B cell (primary cell): ENCODE data around the gene EXD3. TPM values are rescaled to one million over a fixed set of nuclear protein-coding genes. Genes with fewer than 3 reads are reported as not detected.
A peak's percentile ranks its signal among the peaks of the same experiment; 100 is the strongest.

Experiments
- ATAC-seq: fragments of 200-7000 bp; cut with Tn5 transposase; one replicate; pipeline ENCODE4 v1.10.0; 2021; ENCODE audit warnings: low read depth, mild to moderate bottlenecking, moderate number of reproducible peaks, moderate library complexity
- CTCF ChIA-PET: fragments of 350-600 bp; sonication (Branson Sonifier 250); formaldehyde crosslinking; loops from one replicate; lab custom pipeline; 2021; ENCODE audit warnings: antibody characterized with exemption, inconsistent platforms; lab: Charles Lee
- POLR2A ChIA-PET: fragments of 350-600 bp; sonication (Branson Sonifier 250); formaldehyde crosslinking; loops from one replicate; lab custom pipeline; 2021; ENCODE audit warnings: antibody characterized with exemption; lab: Charles Lee
- DNase-seq: peaks from one replicate; pipeline ENCODE4 v3.0.0; 2013
- H2AFZ ChIP-seq: 2 replicates; pipeline ENCODE4 v1.6.1; 2012; ENCODE audit warnings: mild to moderate bottlenecking, low read depth, low read length; ENCODE audit not compliant: insufficient read depth, poor library complexity, severe bottlenecking
- H3K27ac ChIP-seq, 2 donors: 1 replicate in 1 of 2; 2 replicates in 1 of 2; pipeline ENCODE4 v1.5.1; 2012 to 2013; ENCODE audit warnings: low read length in 2 of 2, mild to moderate bottlenecking in 2 of 2, moderate library complexity in 1 of 2
- H3K27me3 ChIP-seq, 4 experiments: fragments of 200-600 bp in 1 of 4; sonication (generic) in 1 of 4; replicated peaks in 1 of 4; 1 replicate in 2 of 4; 2 replicates in 2 of 4; pipeline versions ENCODE4 v1.6.1 to v1.7.0; 2013 to 2016; ENCODE audit warnings: low read length in 3 of 4, mild to moderate bottlenecking in 2 of 4, mixed read lengths in 1 of 4, moderate library complexity in 1 of 4; ENCODE audit not compliant: insufficient read depth in 4 of 4, control insufficient read depth in 3 of 4; ENCODE audit errors: control extremely low read depth in 1 of 4
- H3K36me3 ChIP-seq, 2 experiments: replicated peaks in 1 of 2; 1 replicate in 1 of 2; 2 replicates in 1 of 2; pipeline versions ENCODE4 v1.6.1 to v1.7.1; 2013; ENCODE audit warnings: low read length in 1 of 2; ENCODE audit not compliant: insufficient read depth in 2 of 2, control insufficient read depth in 1 of 2; ENCODE audit errors: control extremely low read depth in 1 of 2, extremely low read depth in 1 of 2
- H3K4me1 ChIP-seq, 2 donors: fragments of 200-600 bp in 1 of 2; sonication (generic) in 1 of 2; 1 replicate in 1 of 2; 2 replicates in 1 of 2; pipeline versions ENCODE4 v1.5.1 to v1.6.1; 2013 to 2017; ENCODE audit warnings: low read length in 2 of 2; ENCODE audit not compliant: control insufficient read depth in 2 of 2, insufficient read depth in 2 of 2
- H3K4me2 ChIP-seq: replicated peaks from 2 replicates; pipeline ENCODE3; 2012; ENCODE audit warnings: mild to moderate bottlenecking, low read depth, low read length; ENCODE audit not compliant: poor library complexity, severe bottlenecking
- H3K4me3 ChIP-seq, 5 experiments: fragments of 200-600 bp in 1 of 5; sonication (generic) in 1 of 5; 1 replicate in 3 of 5; 2 replicates in 2 of 5; pipeline versions ENCODE4 v1.5.1 to v1.7.0; 2011 to 2016; ENCODE audit warnings: low read length in 4 of 5, mild to moderate bottlenecking in 4 of 5, low read depth in 2 of 5, control low read depth in 1 of 5, moderate library complexity in 1 of 5; ENCODE audit not compliant: insufficient read depth in 1 of 5; ENCODE audit errors: control extremely low read depth in 1 of 5, extremely low read depth in 1 of 5
- H3K79me2 ChIP-seq: fragments of 200-600 bp; sonication (generic); one replicate; pipeline ENCODE4 v1.6.0; 2016; ENCODE audit warnings: low read length; ENCODE audit not compliant: control insufficient read depth, insufficient read depth
- H3K9ac ChIP-seq: fragments of 200-600 bp; sonication (generic); 2 replicates; pipeline ENCODE4 v1.6.1; 2017; ENCODE audit warnings: mild to moderate bottlenecking, low read length, moderate library complexity
- H3K9me3 ChIP-seq, 3 donors: one replicate each; pipeline versions ENCODE4 v1.6.1 to v1.7.1; 2013; ENCODE audit warnings: low read length in 2 of 3; ENCODE audit not compliant: control insufficient read depth in 2 of 3, insufficient read depth in 1 of 3; ENCODE audit errors: control extremely low read depth in 1 of 3
- H4K20me1 ChIP-seq: 2 replicates; pipeline ENCODE4 v1.6.0; 2012; ENCODE audit warnings: mild to moderate bottlenecking, low read length; ENCODE audit not compliant: insufficient read depth, control insufficient read depth, poor library complexity, severe bottlenecking
- H3K27ac Mint-ChIP-seq: one replicate; pipeline ENCODE4 v1.8.0; 2021; ENCODE audit warnings: mixed read lengths
- H3K27me3 Mint-ChIP-seq: one replicate; pipeline ENCODE4 v1.8.0; 2021; ENCODE audit warnings: mixed read lengths
- H3K4me1 Mint-ChIP-seq: one replicate; pipeline ENCODE4 v1.8.0; 2021; ENCODE audit warnings: mixed read lengths
- H3K4me3 Mint-ChIP-seq: one replicate; pipeline ENCODE4 v1.8.0; 2021; ENCODE audit warnings: mixed read lengths
- H3K9me3 Mint-ChIP-seq: one replicate; pipeline ENCODE4 v1.8.0; 2022; ENCODE audit warnings: mixed read lengths; ENCODE audit not compliant: insufficient read depth
- EZH2 ChIP-seq: IDR thresholded peaks from 2 replicates; pipeline ENCODE4 v1.6.1; 2012; ENCODE audit warnings: borderline replicate concordance, low read depth, mild to moderate bottlenecking, moderate library complexity, low read length; ENCODE audit not compliant: insufficient read depth, poor library complexity, severe bottlenecking
- WGBS: methylation state at CpG from one replicate; pipeline ENCODE4 v1.1.5; 2013; ENCODE audit warnings: missing lambda C conversion rate; ENCODE audit not compliant: insufficient coverage; 5-methylcytosine and 5-hydroxymethylcytosine counted together
- intact Hi-C: fragments of 100-400 bp; cut with micrococcal nuclease; formaldehyde crosslinking; loops from one replicate; pipeline ENCODE4 v1.10.0; 2022
- polyA plus RNA-seq: library from polyadenylated mRNA; depleted of rRNA; stranded (reverse); fragments of >200 nt; gene quantifications from 2 replicates; pipeline ENCODE4 v1.2.3, GENCODE V29; 2012
- total RNA-seq, 2 donors: library from RNA; stranded (reverse); fragments of 120-200 nt in 1 of 2; gene quantifications; 1 replicate in 1 of 2; 2 replicates in 1 of 2; pipeline versions ENCODE4 v1.2.3 to v1.2.4, GENCODE V29; 2013 to 2022
- TF ChIP-seq, protein P1 (sequence below): fragments of 200-600 bp; IDR thresholded peaks from one replicate; pipeline ENCODE4 v1.8.0; 2022; ENCODE audit warnings: antibody characterized with exemption, mild to moderate bottlenecking

Gene EXD3
- total and polyA plus RNA-seq, 2 donors (not counting 1 experiment from before 2014, with no cell fraction given): 22.5 to 23.7 TPM

DNA sequence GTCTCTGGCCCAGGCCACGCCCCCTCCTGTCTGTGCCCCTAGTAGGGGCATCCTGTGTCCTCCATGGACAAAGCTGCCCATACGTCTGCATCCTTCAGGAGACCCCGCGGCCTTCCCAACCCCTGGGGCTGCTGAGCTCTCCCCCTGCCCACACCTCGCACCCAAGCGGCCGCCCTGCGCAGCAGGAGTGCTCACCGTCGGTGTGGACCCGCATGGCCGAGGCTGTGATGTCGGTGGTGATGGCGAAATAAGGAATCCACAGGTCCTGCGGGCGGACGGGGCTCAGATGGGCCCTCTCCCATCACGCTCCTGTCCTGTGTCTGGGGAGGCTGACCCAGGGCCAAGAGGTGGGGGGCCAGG is 40.9 kb upstream of the EXD3 start:
- DNase-seq: no peak
- Mint-ChIP-seq H3K4me3 (no peak overlapping the region), H3K27me3 (no peaks in the 10 kb centered on the region), H3K9me3 (no peaks in the 10 kb centered on the region), H3K27ac (no peak overlapping the region), H3K4me1 (peaks cover 17% of the 10 kb centered on the region)
- Histone ChIP-seq H4K20me1 (no peaks in the 10 kb centered on the region), H3K4me1 (peaks cover 30 to 34% of the 10 kb centered on the region in 2 donors), H2AFZ (no peak overlapping the region), H3K36me3 (no peaks in the 10 kb centered on the region), H3K79me2 (peaks cover 6% of the 10 kb centered on the region), H3K9me3 (peaks cover 0 to 4% (median 0%) of the 10 kb centered on the region in 3 donors), H3K4me2 (no peak overlapping the region), H3K9ac (no peak overlapping the region), H3K4me3 (no peak overlapping the region), H3K27me3 (no peaks in the 10 kb centered on the region), H3K27ac (no peak overlapping the region)
- TF ChIP-seq, protein P1, sequence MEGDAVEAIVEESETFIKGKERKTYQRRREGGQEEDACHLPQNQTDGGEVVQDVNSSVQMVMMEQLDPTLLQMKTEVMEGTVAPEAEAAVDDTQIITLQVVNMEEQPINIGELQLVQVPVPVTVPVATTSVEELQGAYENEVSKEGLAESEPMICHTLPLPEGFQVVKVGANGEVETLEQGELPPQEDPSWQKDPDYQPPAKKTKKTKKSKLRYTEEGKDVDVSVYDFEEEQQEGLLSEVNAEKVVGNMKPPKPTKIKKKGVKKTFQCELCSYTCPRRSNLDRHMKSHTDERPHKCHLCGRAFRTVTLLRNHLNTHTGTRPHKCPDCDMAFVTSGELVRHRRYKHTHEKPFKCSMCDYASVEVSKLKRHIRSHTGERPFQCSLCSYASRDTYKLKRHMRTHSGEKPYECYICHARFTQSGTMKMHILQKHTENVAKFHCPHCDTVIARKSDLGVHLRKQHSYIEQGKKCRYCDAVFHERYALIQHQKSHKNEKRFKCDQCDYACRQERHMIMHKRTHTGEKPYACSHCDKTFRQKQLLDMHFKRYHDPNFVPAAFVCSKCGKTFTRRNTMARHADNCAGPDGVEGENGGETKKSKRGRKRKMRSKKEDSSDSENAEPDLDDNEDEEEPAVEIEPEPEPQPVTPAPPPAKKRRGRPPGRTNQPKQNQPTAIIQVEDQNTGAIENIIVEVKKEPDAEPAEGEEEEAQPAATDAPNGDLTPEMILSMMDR: no peak
- TF ChIP-seq EZH2: no peak
- ChIA-PET CTCF (interaction anchor here (1.1 kb wide), 1 partner anchor 64 kb away, joined by 3 read pairs; no protein-coding TSS in a partner anchor), POLR2A (no interaction called here)
- intact Hi-C loops: no loop called here
- no peak for ATAC-seq
- WGBS: 99% methylated on average over 18 of the region's 18 CpGs

DNA sequence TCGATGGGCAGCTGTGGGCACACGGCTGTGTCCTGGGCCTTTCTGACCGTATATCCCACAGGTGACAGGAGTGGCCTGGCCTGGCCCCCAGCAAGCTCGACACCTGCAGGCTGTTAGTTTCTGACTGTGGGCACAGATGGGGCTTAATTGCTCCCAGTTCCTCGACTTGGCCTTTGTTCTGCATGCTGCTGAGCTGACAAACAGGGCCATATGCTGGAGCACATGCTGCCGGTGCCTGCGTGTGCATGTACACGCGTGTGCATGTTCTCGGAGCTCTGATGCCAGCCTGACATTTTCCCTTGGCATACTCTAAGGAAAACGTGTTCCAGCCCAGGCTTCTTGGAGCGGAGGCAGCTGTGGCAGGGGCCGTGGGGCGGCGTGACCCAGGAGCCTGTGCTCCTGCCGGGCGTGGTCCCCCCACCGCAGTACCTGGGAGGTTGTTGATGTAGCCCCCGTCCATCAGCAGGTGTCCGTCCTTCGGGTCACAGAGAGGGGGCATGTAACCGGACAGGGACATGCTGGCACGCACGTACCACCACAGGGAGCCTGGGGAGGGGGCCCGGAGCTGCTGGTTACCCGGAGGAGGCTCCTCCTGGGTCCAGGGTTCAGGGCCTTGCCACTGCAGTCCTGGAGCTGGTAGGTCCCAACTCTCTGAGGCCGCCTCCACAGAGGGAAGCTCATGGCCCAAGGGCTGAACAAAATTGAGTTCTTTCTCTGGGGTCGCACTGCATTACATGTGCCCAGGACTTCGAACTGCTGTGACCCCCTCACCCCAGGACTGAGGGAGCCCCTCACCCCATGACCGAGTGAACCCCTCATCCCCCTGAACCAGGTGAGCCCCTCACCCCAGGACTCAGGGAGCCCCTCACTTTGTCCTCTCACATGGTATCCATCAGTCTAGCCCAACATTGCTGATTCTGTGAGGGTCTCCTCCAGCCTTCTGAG is 40.3 kb upstream of the EXD3 start:
- H3K4me1 ChIP-seq: peaks cover 34 to 39% of the 10 kb centered on the region in 2 donors
- intact Hi-C loops: no loop called here

More for the DNA sequence above, 40.3 kb upstream of the EXD3 start:
- 87% methylated on average over 29 of the region's 30 CpGs for WGBS
- Mint-ChIP-seq H3K9me3 (no peaks in the 10 kb centered on the region), H3K27me3 (no peaks in the 10 kb centered on the region), H3K27ac (peak overlapping the region; percentile 53), H3K4me1 (peaks cover 17% of the 10 kb centered on the region), H3K4me3 (peak overlapping the region; percentile 44)
- Histone ChIP-seq H3K36me3 (no peaks in the 10 kb centered on the region), H3K9me3 (peaks cover 0 to 4% (median 0%) of the 10 kb centered on the region in 3 donors), H3K4me3 (no peak overlapping the region), H3K79me2 (peaks cover 6% of the 10 kb centered on the region), H3K27ac (no peak overlapping the region), H4K20me1 (peaks cover 4% of the 10 kb centered on the region), H3K27me3 (no peaks in the 10 kb centered on the region), H3K9ac (no peak overlapping the region), H3K4me2 (peak overlapping the region; percentile 99), H2AFZ (no peak overlapping the region)
- TF ChIP-seq EZH2: no peak
- ATAC-seq: no peak
- POLR2A ChIA-PET: no interaction called here
- no peak for DNase-seq
- CTCF ChIA-PET: interaction anchor here (1.1 kb wide), 1 partner anchor 65 kb away, joined by 3 read pairs; no protein-coding TSS in a partner anchor
